GM23248 (cell line): ENCODE results near the gene NCKIPSD.

ENCODE experiments used
- EZH2 ChIP-seq: fragments of 200-600 bp; sonication (generic); IDR thresholded peaks from 2 replicates; pipeline ENCODE4 v1.6.1; 2018; ENCODE audit warnings: antibody characterized with exemption, mild to moderate bottlenecking; ENCODE audit not compliant: insufficient read depth, poor library complexity, severe bottlenecking
- EZH2phosphoT487 ChIP-seq: fragments of 200-600 bp; sonication (generic); IDR thresholded peaks from 2 replicates; pipeline ENCODE4 v1.6.1; 2018; ENCODE audit warnings: antibody characterized with exemption, moderate library complexity, mild to moderate bottlenecking, low read depth; ENCODE audit not compliant: insufficient read depth

DNA sequence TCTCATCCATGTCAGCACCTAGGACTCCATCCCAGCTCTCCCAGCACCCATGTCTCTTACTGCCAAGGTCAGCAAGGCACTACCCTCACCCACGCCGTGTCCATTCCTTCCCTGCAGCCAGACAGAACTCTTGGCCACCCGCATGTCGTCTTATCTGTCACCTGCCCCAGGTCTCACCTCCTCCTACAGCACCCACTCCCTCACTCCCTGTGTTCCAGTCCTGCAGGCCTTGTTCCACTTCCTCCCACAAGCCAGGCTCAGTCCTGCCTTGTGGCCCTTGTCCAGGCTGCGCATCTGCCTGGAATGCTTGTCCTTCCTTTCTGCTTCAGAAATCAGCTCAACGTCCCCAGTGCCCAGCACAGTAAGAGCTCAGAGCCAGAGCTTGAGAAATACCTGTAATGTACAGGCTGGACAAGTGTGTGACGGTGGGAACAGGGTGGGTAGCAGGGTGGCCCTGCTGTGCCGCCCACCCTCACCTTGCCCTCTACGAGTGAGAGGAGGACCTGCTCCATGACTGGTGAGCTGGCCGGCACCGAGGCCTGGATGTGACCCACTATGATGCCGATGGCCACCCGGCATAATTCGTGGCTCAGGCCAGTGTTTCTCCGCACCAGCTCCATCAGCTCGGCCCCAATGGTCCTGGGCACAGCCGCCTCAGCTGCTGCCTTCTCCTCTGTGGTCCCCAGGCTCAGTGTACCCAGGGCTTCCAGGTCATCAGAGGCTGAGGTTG is 4.7 kb downstream of the NCKIPSD start:
- no peak for TF ChIP-seq EZH2
- no peak for TF ChIP-seq EZH2phosphoT487
